ENCODE results near the gene PITX2. TPM values are rescaled to one million over a fixed set of nuclear protein-coding genes. Genes with fewer than 3 reads are reported as not detected.
A peak's percentile ranks its signal among the peaks of the same experiment; 100 is the strongest.
"Not testable (repeated sequence)": the region's sequence is repeated elsewhere in the genome, so short reads cannot be mapped to it uniquely, and the experiment has no call there.

Gene PITX2
- total RNA-seq, 4 donors from 2014 or later: not detected

DNA sequence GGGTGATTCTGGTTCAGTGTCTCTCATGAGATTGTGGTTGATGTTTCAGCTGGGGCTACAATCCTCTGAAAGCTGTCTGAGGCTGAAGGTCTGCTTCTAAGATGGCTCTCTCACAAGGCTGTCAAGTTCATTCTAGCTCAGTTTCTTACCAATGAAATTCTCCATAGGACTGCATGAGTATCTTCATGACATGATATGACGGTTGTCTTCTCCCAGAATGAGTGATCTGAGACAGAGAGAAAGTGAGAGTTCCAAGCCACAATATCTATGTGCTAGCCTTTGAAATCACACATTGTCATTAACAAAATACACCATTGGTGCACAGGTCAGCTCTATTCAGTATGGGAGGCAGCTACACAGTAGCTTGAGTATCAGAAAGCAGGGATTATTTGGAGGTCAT is 27.3 kb downstream of the PITX2 start:
- intact Hi-C loops (cut with DNase I): no loop called here
- Histone ChIP-seq H3K27ac (no peak overlapping the region), H3K4me3 (replicated peaks in 1 of 3) (no peak overlapping the region), H3K9me3 (no peaks in the 10 kb centered on the region), H3K4me1 (no peaks in the 10 kb centered on the region), H3K27me3 (no peaks in the 10 kb centered on the region), H3K36me3 (no peaks in the 10 kb centered on the region)
- 70 to 88% methylated on average over 1 of the region's 1 CpG for WGBS, 2 donors
- no peak for DNase-seq
- TF ChIP-seq POLR2A (IDR thresholded peaks at IDR 0.05): no peak
- TF ChIP-seq, protein P1, sequence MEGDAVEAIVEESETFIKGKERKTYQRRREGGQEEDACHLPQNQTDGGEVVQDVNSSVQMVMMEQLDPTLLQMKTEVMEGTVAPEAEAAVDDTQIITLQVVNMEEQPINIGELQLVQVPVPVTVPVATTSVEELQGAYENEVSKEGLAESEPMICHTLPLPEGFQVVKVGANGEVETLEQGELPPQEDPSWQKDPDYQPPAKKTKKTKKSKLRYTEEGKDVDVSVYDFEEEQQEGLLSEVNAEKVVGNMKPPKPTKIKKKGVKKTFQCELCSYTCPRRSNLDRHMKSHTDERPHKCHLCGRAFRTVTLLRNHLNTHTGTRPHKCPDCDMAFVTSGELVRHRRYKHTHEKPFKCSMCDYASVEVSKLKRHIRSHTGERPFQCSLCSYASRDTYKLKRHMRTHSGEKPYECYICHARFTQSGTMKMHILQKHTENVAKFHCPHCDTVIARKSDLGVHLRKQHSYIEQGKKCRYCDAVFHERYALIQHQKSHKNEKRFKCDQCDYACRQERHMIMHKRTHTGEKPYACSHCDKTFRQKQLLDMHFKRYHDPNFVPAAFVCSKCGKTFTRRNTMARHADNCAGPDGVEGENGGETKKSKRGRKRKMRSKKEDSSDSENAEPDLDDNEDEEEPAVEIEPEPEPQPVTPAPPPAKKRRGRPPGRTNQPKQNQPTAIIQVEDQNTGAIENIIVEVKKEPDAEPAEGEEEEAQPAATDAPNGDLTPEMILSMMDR (IDR thresholded peaks at IDR 0.05): no peak

DNA sequence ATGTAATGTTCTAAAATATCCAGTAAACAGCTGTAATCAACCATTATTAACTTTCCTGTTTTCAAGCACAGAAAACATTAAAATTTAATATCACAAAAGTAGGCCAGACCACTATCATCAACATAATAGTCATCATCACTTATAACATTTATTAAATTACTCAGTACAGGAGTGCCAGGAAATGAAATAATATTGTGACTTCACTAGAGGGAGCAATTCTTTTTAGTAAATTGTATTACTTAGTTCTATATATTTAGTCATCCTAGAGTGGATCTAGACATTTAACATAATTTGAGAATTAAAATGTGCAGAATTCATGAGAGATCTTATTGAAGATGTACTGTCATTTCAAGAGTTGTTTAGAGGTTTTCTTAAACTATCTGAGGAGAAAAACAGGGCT is 33.6 kb downstream of the PITX2 start:
- intact Hi-C loops (cut with DNase I): no loop called here
- no peak for DNase-seq
- Histone ChIP-seq H3K4me3 (replicated peaks in 1 of 3) (no peak overlapping the region), H3K27me3 (no peaks in the 10 kb centered on the region), H3K36me3 (no peaks in the 10 kb centered on the region), H3K4me1 (no peaks in the 10 kb centered on the region), H3K27ac (no peak overlapping the region), H3K9me3 (no peaks in the 10 kb centered on the region)
- no peak for TF ChIP-seq POLR2A (IDR thresholded peaks at IDR 0.05)
- TF ChIP-seq, protein P1 (IDR thresholded peaks at IDR 0.05): no peak

DNA sequence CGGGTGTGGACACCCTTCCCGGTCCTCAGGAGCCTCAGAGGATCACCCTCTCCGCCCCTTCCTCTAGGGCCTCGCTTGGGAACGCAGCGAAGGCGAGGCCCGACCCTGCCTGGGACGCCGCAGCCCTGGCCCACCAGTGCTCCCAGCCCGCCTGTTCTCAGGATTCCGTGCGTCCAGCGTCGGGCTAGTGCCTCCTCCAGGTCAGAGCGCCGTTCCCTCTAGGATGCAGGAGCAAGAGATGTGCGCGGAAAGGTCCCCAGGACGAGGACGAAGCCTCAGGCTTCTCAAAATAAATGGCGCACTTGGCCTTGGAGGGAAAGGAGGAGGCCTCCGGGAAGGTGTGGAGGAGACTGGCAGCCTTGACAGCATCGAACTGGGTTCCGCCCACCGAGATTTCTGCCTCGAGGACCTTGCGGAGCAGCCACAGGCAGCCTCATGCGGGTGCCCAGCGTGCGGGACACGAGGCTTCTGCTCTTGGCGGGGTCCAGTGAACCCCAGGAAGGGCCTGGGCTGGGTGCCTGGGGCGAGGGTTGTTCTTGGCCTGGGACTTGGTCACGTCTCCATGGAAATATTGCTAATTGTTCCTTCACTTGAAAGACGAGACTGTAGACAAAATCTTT is 35.1 kb downstream of the PITX2 start:
- Histone ChIP-seq H3K9me3 (no peaks in the 10 kb centered on the region), H3K36me3 (no peaks in the 10 kb centered on the region), H3K27ac (no peak overlapping the region), H3K27me3 (no peaks in the 10 kb centered on the region), H3K4me3 (replicated peaks in 1 of 3) (no peak overlapping the region), H3K4me1 (no peaks in the 10 kb centered on the region)
- intact Hi-C loops (cut with DNase I): no loop called here
- 91 to 93% methylated on average over 27 to 34 of the region's 36 CpGs for WGBS, 2 donors
- no peak for DNase-seq
- TF ChIP-seq POLR2A (IDR thresholded peaks at IDR 0.05): no peak
- TF ChIP-seq, protein P1 (IDR thresholded peaks at IDR 0.05): no peak

DNA sequence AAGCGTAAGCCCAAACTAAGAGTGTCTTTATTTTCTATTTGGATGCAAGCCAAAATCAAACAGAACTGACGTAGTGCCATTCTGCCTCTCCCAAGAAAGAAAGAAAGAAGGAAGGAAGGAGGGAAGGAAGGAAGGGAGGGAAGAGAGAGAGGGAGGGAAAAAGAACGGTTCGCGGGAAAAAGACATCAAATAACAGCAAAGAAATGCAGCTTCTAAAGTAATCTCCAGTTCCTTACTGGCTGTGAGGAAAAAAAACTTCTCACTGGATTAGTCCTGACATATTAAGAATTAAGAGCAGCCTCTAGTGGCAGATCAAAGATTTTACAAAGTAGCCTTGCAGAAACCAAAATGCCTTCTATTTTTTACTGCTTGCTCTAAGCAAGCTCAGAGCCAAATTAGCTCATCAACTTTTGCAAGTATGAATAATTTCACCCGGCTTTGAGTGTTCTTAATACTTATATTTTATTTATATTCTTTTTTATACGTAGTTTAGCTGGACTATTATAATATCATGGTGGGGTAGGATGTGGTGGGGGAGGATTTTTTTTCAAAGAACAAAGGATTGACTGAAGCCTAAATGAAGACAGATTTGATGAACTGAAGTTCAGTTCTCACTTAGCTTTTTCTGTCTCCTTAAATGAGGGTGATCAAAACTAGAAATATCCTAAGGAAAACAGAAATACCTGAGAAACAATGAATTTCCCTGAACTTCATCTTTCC is 36.6 kb downstream of the PITX2 start:
- Histone ChIP-seq H3K36me3 (no peaks in the 10 kb centered on the region), H3K4me1 (no peaks in the 10 kb centered on the region), H3K27ac (no peak overlapping the region), H3K27me3 (no peaks in the 10 kb centered on the region), H3K9me3 (no peaks in the 10 kb centered on the region), H3K4me3 (replicated peaks in 1 of 3) (no peak overlapping the region)
- intact Hi-C loops (cut with DNase I): no loop called here
- no peak for DNase-seq
- WGBS, 2 donors: 26 to 32% methylated on average over 7 of the region's 7 CpGs
- no peak for TF ChIP-seq POLR2A (IDR thresholded peaks at IDR 0.05)
- TF ChIP-seq, protein P1 (IDR thresholded peaks at IDR 0.05): peak in 1 of 6 experiments; percentile 44

DNA sequence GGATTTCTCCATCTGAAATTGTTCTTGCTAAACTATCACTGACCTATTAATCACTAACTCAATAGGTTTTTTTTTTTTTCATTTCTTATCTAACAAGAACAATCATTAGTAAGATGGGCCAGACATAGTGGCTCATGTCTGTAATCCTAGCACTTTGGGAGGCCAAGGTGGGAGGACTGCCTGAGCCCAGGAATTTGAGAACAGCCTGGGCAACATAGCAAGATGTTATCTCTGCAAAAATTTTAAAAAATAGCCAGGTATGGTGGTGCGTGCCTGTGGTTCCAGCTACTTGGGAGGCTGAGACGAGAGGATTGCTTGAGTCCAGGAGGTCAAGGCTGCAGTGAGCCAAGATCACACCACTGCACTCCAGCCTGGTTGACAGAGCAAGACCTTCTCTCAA is 46.2 kb downstream of the PITX2 start:
- H3K36me3 ChIP-seq; H3K9me3 ChIP-seq; H3K27ac ChIP-seq; intact Hi-C loops (cut with DNase I); H3K4me1 ChIP-seq; H3K4me3 ChIP-seq (replicated peaks in 1 of 3); H3K27me3 ChIP-seq; DNase-seq: not testable (repeated sequence)
- 91 to 96% methylated on average over 2 of the region's 2 CpGs for WGBS, 2 donors

Other genes with a start within 250 kb of the PITX2 start
- 1 to 10 TPM; 2.0 to 6.6 (median 2.4) TPM for gene ENPEP, start 146.9 kb downstream of the PITX2 start, total RNA-seq

Data from thyroid gland (tissue), 4 donors.